Measurements from ENCODE around the gene JARID2. TPM values are rescaled to one million over a fixed set of nuclear protein-coding genes. Genes with fewer than 3 reads are reported as not detected.

Gene JARID2
- total and polyA plus RNA-seq, 9 of the 15 experiments (the other 6 are each of a cell fraction or from before 2014, with no cell fraction given), result 5.0 to 29.0 (median 15.6) TPM

GRCh38 chr6:15491255-15491985, 245.6 kb downstream of the JARID2 start (continued):
- no peak for TF ChIP-seq LEF1 (IDR thresholded peaks at IDR 0.05)
- no peak for TF ChIP-seq SMARCC2 (IDR thresholded peaks at IDR 0.05; ENCODE audit: low read depth)
- TF ChIP-seq FOXP1 (CRISPR knock-in tag; IDR thresholded peaks at IDR 0.05), result no peak
- no peak for TF ChIP-seq ILK (tag; IDR thresholded peaks at IDR 0.05; ENCODE audit: borderline replicate concordance, low read depth)
- TF ChIP-seq FIP1L1 (IDR thresholded peaks at IDR 0.05; ENCODE audit: low read depth, low read length, poor library complexity, severe bottlenecking), result no peak
- TF ChIP-seq HNRNPL (IDR thresholded peaks at IDR 0.05; ENCODE audit: low read depth, low read length), result no peak
- TF ChIP-seq NBN (IDR thresholded peaks at IDR 0.05; ENCODE audit: low read depth), result no peak
- TF ChIP-seq EP300 (IDR thresholded peaks at IDR 0.05; ENCODE audit: low read length), result 0 out of 2 replicates have a peak, but pooled peaks have one; percentile 11
- TF ChIP-seq JUND (IDR thresholded peaks at IDR 0.05; ENCODE audit: borderline replicate concordance, low read depth, low read length), result no peak
- peak; percentile 44; the same call in 1 of the 3 replicates for TF ChIP-seq JUND (tag; IDR thresholded peaks at IDR 0.05; ENCODE audit: borderline replicate concordance, low read depth, low read length)
- TF ChIP-seq ZNF146 (CRISPR knock-in tag; IDR thresholded peaks at IDR 0.05; ENCODE audit: unreplicated experiment), result no peak
- TF ChIP-seq NFATC3 (IDR thresholded peaks at IDR 0.05), result no peak
- 0 out of 2 replicates have a peak, but pooled peaks have one; percentile 15 for TF ChIP-seq HDGF (IDR thresholded peaks at IDR 0.05)
- TF ChIP-seq ZNF77 (CRISPR knock-in tag; IDR thresholded peaks at IDR 0.05), result no peak
- no peak for TF ChIP-seq WHSC1 (IDR thresholded peaks at IDR 0.05; ENCODE audit: low read length)
- peak; percentile 43 to 47; a peak in 1 of 4 replicates for TF ChIP-seq TBL1XR1 (IDR thresholded peaks at IDR 0.05; ENCODE audit: low read length in 2 of 2)
- no peak for TF ChIP-seq HCFC1 (IDR thresholded peaks at IDR 0.05; ENCODE audit: low read depth, low read length)
- no peak for TF ChIP-seq ESRRB (CRISPR knock-in tag; IDR thresholded peaks at IDR 0.05; ENCODE audit: borderline replicate concordance)
- no peak for TF ChIP-seq ZNF124 (CRISPR knock-in tag; IDR thresholded peaks at IDR 0.05)
- no peak for TF ChIP-seq GTF3C2 (IDR thresholded peaks at IDR 0.05; ENCODE audit: borderline replicate concordance, extremely low read depth, insufficient read length)
- TF ChIP-seq ZNF785 (CRISPR knock-in tag; IDR thresholded peaks at IDR 0.05), result no peak
- TF ChIP-seq ZBTB33 (CRISPR knock-in tag; IDR thresholded peaks at IDR 0.05), result peak; percentile 40; the same call in 1 of the 2 replicates
- no peak for TF ChIP-seq MIER1 (IDR thresholded peaks at IDR 0.05; ENCODE audit: low read depth)
- no peak for TF ChIP-seq TCF7L2 (IDR thresholded peaks at IDR 0.05; ENCODE audit: low read depth, low read length)
- no peak for TF ChIP-seq PURB (CRISPR knock-in tag; IDR thresholded peaks at IDR 0.05; ENCODE audit: low read depth)

Measured in K562 (cell line).